KOPT-K1 (cell line): ENCODE data around the gene BSPRY.
"Not testable (repeated sequence)": the region's sequence is repeated elsewhere in the genome, so short reads cannot be mapped to it uniquely, and the experiment has no call there.

Experiments used
- H3K27ac ChIP-seq: fragments of 200-600 bp; sonication (generic); 2 replicates; pipeline ENCODE4 v1.5.1; 2016; ENCODE audit warnings: antibody characterized with exemption, mild to moderate bottlenecking, low read depth, low read length; ENCODE audit not compliant: poor library complexity, severe bottlenecking
- H3K36me3 ChIP-seq: fragments of 200-600 bp; sonication (generic); 2 replicates; pipeline ENCODE4 v1.5.1; 2017; ENCODE audit warnings: antibody characterized with exemption, mild to moderate bottlenecking, low read length, moderate library complexity; ENCODE audit not compliant: insufficient read depth
- H3K9me3 ChIP-seq: fragments of 200-600 bp; sonication (generic); 2 replicates; pipeline ENCODE4 v1.5.1; 2017; ENCODE audit warnings: antibody characterized with exemption, low read length, mild to moderate bottlenecking; ENCODE audit not compliant: insufficient read depth, poor library complexity, severe bottlenecking

The BSPRY gene

DNA sequence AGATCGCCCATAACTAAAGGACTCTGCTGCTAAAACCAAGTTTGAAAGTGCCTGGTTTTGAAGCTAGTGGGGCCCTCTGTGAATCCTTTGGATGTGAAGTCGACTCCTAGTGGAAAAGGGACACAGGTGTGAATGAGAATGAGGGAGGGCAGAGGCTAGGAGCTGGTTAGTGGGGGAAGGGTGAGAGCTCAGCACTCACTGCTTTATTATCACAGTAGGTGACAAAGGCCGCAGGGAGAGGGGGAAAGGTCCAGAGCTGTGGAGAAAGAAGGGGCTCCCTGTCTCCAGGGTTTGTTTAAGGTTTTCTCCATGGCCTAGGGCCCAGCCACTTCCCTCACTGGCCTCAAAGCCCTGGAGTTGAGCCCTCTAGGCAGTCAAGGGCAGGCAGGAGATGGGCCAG lies 23.9 kb downstream of the BSPRY start:
- Histone ChIP-seq H3K36me3 (peaks cover 26% of the 10 kb centered on the region), H3K27ac (no peak overlapping the region)

DNA sequence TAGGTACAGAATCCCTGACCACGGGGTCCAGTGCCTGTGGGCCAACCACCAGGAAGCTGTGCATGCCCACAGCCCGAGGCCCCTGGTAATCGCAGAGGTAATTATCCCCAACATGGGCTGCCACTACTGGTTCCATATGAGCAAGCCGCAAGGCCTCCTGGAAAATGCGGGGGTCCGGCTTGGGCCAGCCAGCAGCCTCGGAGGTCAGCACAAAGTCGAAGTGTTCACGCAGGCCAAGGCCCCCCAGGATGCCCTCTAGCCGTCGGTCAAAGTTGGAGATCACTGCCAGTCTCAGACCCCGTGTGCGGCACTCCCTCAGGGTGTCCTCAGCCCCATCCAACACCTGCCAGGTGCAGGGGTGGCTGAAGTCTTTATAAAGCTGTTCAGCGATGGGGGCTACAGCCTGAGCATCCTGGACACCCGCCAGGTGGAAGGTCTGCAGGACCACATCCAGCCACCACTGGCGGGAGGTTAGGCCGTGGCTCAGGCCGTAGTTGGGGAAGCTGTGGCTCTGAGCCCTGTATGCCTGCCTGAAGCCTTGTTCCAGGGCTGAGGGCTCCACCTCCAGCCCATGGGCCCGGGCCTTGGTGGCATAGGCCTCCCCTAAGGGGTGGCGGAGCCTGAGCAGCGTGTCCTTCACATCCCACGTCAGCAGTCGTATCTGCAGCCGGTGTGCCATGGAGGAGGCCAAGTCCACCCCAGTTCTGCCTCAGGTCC lies 24.5 kb downstream of the BSPRY start:
- H3K27ac ChIP-seq = no peak overlapping the region

More for the DNA sequence above, 23.9 kb downstream of the BSPRY start:
- H3K9me3 ChIP-seq = no peaks in the 10 kb centered on the region

DNA sequence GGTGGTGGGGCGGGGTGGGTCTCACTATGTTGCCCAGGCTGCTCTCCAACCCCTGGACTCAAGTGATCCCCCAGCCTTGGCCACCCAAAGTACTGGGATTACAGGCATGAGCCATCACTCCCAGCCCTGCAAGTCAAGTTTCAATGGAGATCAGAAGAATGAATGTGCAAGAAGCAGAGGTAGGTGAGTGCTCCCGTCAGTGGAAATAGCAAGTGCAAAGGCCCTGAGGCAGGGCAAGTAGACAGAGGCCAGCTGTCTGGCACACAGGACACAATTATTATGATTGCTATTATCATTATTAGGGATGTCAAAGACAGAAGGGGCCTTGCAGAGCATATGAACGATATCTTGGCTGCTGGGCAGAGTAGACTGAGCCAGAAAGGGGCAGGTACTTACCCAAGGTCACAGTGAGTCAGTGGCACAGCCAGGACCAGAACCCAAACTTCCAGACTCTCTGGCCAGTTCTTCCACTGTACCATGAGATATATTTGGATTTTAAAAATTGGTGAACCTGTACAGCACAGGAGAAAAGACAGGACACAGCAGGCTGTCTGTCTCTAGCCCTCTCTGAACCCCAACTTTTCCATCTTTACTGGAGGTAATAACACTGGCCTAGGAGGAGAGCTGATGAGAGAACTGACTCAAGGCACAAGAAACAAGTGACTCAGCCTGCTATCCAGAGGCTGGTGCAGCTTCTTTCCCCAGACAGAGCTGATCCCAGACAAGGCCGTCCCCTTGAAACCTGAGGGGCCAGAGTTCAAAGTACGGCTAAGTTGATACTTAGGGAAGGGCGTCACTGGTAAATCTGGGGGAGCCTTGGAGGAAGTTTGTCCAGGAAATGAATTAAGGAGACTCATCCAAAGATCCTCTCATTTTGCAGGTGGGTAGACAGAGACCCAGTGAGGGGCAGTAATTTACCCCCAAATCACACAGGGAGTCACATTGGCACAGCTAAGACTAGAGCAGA lies 26.0 kb downstream of the BSPRY start:
- H3K36me3 ChIP-seq = peaks cover 26% of the 10 kb centered on the region
- H3K27ac ChIP-seq = no peak overlapping the region
- H3K9me3 ChIP-seq = no peaks in the 10 kb centered on the region

More for the DNA sequence above, 24.5 kb downstream of the BSPRY start:
- no peaks in the 10 kb centered on the region for H3K9me3 ChIP-seq
- peaks cover 26% of the 10 kb centered on the region for H3K36me3 ChIP-seq

DNA sequence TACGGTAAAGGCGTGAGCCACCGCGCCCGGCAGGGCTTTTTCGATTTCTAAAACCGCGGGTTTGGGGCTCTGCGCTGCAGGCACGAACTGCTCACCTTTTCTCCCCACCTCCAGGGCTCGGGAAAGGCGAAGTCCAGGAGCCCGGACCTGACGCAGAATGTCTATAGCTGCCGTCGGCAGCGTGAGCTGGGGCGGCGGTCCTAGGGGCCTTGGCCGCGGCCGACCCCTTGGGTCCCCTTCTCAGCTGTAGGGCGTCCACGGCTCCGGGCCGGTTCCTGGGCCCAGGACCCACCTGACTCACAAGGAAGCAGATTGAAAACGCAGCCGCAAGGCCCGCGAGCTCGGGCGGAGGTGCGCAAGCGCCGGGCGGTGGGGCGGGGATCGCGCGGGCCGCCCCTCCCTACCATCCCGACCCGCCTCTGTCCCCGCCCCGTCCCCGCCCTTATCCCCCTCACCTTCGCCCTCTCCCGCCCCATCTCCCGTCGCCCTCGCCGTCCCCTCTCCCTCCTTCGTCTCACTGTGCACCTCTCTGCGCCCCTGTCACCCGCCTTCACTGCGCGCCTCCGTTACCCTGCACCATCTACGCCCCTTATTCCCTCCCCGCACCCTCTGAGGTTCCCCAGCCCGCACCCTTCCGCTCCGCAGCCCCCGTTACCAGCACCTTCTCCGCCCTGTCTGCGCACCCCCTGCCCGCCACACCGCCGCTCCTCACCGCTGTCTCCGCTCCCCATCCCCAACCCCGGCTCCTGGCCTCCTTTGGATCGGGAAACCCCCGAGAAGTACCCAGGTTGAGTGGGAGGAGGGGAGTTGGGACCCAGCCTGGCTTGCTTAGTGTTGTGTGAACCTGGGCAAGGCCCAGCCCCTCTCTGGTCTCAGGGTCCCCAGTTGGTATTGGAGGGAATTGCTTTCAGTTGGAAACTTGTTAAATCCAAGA lies 27.6 kb downstream of the BSPRY start, which contains the start of gene HDHD3:
Gene HDHD3, minus strand, starts transcription at position 353 of the 934 bp plus-strand sequence. CDS start 2,632 bp downstream, outside the sequence.
- no peaks in the 10 kb centered on the region for H3K9me3 ChIP-seq
- peak within 1 kb of the TSS; percentile 65 for H3K27ac ChIP-seq
- peaks cover 26% of the 10 kb centered on the region for H3K36me3 ChIP-seq

DNA sequence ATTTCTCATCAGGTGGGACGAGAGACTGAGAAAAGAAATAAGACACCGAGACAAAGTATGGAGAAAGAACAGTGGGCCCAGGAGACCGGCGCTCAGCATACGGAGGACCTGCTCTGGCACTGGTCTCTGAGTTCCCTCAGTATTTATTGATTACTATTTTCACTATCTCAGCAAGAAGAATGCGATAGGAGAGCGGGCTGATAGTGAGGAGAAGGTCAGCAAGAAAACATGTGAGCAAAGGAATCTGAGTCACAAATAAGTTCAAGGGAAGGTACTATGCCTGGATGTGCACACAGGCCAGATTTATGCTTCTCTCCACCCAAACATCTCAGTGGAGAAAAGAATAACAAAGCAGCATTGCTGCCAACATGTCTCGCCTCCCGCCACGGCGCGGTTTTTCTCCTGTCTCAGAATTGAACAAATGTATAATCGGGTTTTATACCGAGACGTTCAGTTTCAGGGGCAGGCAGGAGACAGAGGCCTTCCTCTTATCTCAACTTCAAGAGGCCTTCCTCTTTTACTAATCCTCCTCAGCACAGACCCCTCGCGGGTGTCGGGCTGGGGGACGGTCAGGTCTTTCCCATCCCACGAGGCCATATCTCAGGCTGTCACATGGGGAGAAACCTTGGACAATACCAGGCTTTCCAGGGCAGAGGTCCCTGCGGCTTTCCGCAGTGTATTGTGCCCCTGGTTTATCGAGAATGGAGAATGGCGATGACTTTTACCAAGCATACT lies 29.9 kb downstream of the BSPRY start:
- H3K36me3 ChIP-seq, H3K27ac ChIP-seq, H3K9me3 ChIP-seq: not testable (repeated sequence)

DNA sequence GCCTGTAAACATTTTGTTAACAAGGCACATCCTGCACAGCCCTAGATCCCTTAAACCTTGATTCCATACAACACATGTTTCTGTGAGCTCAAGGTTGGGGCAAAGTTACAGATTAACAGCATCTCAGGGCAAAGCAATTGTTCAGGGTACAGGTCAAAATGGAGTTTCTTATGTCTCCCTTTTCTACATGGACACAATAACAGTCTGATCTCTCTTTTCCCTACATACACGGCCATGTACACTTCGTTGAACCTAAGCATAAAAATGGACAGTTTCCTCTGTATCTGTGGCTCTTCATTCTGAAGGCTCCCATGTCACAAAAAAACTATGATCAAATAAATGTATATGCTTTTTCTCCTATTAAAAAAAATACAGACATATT lies 30.5 kb downstream of the BSPRY start:
- H3K27ac ChIP-seq, H3K36me3 ChIP-seq, H3K9me3 ChIP-seq: not testable (repeated sequence)

DNA sequence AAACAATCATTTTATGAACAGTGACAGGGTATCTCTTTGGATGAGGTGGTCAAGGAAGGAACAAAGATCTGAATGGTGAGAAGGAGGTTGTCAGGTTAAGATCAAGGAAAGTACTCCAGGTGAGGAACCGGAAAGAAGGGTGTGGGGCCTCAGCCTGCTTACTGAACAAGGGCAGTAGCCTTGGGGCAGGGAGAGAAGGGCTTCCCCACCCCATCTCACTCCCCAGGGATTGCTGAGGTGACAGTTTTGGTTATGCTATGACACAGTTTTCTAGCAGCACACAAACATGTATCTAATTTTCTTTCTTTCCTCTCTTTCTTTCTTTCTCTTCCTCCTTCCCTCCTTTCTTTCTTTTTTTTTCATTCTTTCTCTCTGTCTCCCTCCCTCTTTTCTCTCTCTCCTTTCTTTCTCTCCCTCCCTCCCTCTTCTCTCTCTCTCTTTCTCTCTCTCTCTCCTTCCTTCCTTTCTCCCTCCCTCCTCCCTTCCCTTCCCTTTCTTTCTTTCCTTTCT lies 31.6 kb downstream of the BSPRY start:
- Histone ChIP-seq H3K27ac (no peak overlapping the region), H3K36me3 (no peaks in the 10 kb centered on the region), H3K9me3 (no peaks in the 10 kb centered on the region)

DNA sequence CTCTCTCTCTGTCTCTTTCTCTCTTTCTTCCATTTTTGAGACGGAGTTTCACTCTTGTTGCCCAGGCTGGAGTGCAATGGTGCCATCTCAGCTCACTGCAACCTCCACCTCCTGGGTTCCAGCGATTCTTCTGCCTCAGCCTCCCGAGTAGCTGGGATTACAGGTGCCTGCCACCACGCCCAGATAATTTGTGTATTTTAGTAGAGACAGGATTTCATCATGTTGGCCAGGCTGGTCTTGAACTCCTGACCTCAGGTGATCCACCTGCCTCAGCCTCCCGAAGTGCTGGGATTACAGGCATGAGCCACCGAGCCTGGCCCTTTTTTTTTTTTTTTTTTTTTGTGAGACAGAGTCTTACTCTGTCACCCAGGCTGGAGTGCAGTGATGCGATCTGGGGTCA lies 32.1 kb downstream of the BSPRY start:
- H3K27ac ChIP-seq, H3K36me3 ChIP-seq, H3K9me3 ChIP-seq: not testable (repeated sequence)

DNA sequence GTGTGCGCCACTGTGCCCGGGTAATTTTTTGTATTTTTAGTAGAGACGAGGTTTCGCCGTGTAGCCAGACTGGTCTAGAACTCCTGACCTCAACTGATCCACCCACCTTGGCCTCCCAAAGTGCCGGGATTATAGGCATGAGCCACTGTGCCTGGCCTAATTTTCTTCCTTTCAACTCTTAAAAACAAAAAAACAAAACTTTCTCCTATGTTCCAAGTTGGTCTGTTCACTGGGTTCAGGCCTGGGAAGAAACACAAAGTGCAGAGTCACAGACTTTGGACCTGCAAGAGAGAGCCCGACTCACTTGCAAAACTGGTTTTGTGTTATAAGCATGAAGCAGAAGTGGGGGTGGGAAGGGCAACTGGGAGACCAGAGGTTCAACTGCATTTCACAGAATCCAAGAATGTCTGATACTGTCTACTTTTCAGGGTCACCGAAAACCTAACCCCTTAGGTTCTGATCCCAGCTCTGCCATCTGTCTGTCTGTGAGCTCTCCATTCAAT lies 32.6 kb downstream of the BSPRY start:
- H3K9me3 ChIP-seq = no peaks in the 10 kb centered on the region
- H3K27ac ChIP-seq = no peak overlapping the region
- 0 out of 2 replicates have a peak, but pooled peaks cover under 1% of the 10 kb centered on the region for H3K36me3 ChIP-seq

DNA sequence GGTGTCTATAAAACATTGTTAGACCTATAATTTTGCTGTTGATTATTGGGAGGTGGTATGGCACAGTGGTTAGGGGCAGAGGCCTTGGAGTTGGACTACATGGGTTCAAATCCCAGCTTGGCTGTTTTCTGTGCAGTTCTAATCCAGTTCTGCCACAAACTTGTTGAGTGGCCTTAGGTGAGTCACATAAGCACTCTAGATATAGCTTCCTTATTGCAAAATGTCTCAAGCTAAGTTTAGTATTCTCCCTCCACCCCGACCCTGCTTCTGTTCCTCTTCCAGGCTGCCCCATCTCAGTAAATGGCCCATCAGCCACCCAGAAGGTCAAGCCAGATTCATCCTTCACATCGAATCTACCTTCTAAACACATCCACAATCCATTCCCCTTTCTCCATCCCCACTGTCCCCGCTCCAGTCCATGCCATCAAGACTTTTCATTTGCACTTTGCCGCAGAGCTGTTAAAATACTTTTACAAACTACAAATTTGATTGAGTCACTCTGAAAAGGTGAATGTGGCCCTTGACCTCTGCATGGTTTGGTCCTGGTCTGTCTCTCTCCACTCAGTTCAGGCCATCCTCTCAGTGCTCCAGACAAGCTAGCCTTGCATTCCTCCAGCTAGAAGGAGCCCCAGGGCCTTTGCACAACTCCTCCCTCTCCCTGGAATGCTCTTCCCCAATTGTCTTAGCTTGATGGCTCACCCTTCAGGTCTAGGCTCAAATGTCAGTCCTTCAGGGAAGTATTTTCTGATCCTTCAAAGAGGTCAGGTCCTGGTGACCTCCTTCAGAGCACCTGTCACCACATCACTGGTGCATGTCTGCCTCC lies 37.4 kb downstream of the BSPRY start:
- Histone ChIP-seq H3K9me3 (no peaks in the 10 kb centered on the region), H3K36me3 (peaks cover 43% of the 10 kb centered on the region), H3K27ac (peak overlapping the region; percentile 36)

DNA sequence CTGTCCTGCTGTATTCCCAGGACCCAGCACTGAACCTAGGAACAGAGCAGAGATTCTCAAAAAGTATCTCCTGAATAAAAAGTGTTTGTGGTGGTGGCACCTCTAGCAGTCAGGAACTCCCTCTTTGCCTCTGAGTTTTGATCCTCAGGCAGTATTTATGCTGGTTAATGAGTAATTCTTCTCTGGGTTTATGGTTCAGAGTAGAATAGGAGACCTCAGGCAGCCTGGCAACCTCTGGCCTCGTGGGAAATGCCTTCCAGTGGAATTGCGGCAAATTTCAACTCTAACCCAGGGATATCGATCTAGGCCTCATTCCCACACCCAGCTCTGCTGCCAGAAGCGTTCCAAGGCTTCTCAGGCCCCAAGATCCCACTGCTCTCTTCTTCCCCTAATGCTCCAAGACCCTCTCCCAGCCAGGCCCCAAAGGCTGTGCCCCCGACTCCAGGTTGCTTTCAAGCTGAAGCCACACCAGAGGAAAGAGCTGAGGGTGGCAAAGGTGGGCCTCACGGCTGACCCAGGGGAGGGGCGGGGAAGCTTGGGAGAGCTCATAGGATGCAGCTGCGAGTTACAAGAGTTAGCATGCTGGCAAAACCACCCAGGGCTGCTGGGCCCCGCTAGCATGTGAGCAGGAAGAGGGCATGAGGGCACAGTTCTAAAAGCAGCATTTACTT lies 38.4 kb downstream of the BSPRY start:
- H3K27ac ChIP-seq = peak overlapping the region; percentile 36
- no peaks in the 10 kb centered on the region for H3K9me3 ChIP-seq
- H3K36me3 ChIP-seq = peaks cover 51% of the 10 kb centered on the region

DNA sequence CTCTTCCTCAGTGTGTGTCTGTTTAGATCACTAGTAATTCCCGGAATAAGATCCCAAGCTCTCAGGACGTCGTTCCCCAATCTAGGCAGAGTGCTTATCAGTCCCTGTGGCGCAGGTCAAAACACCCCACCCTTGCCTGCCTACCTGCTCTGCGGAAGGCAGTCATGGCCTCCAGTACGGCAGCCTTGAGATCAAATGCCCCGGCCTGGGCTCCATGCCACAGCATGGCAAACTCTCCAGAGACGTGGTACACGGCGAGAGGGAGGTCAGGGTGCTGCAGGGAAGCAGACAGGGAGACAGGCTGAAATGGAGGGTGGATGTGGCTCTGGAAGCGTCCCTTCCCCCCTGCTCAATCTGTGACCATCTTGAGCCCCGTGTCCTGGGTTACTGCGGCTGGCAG lies 39.5 kb downstream of the BSPRY start:
- Histone ChIP-seq H3K27ac (peak overlapping the region; percentile 36), H3K9me3 (no peaks in the 10 kb centered on the region), H3K36me3 (peaks cover 59% of the 10 kb centered on the region)

DNA sequence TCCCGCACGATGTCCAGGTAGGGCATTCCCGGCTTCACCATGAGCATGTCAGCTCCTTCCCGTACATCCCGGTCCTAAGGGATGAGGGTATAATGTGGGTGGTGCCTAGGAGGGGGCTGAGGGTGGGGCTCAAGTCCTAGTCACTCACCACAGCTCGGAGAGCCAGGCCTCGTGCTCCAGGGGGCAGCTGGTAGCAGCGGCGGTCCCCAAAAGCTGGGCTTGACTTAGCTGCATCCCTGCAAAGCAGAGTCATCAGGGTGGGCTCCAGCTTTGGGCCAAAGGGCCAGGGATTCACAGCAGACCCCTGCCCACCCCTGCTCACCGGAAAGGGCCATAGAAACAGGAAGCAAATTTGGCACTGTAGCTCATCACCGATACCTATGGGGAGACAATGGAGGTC lies 40.1 kb downstream of the BSPRY start:
- peaks cover 59% of the 10 kb centered on the region for H3K36me3 ChIP-seq
- H3K9me3 ChIP-seq = no peaks in the 10 kb centered on the region
- H3K27ac ChIP-seq = no peak overlapping the region
